A549 (cell line): ENCODE data around the gene DENND6B. TPM values are rescaled to one million over a fixed set of nuclear protein-coding genes. Genes with fewer than 3 reads are reported as not detected.

Experiments used
- ATAC-seq, 2 experiments: fragments of 200-7000 bp in 1 of 2; fragments of >200 bp in 1 of 2; cut with Nextera tagmentation in 1 of 2; cut with Tn5 transposase in 1 of 2; 3 replicates each; pipeline versions ENCODE4 v1.8.0 to v1.9.1; 2018 to 2020; ENCODE audit warnings: mild to moderate bottlenecking in 1 of 2, moderate library complexity in 1 of 2
- CTCF ChIA-PET: fragments of 300-600 bp; sonication (Branson Sonifier 250); formaldehyde crosslinking; extraction: SDS; loops from one replicate; lab custom pipeline; 2021; ENCODE audit warnings: antibody characterized with exemption, inconsistent platforms; lab: Yijun Ruan, JAX
- POLR2A ChIA-PET: fragments of 350-600 bp; formaldehyde crosslinking; extraction: SDS; loops from one replicate; lab custom pipeline; 2021; ENCODE audit warnings: antibody characterized with exemption, inconsistent platforms; lab: Yijun Ruan, JAX
- DNase-seq, 2 experiments: peaks; one replicate each; pipeline versions ENCODE4 v3.0.0 to v3.0.0-alpha.2; 2011 to 2016; ENCODE audit warnings: low read depth in 1 of 2, low spot score in 1 of 2
- FAIRE-seq: peaks from 2 replicates; lab custom pipeline; 2011; peaks lifted over from hg19 to GRCh38; lab: Jason Lieb, UNC
- H3K27ac ChIP-seq, 2 experiments: fragments of >200 bp; sonication (Bioruptor Twin); formaldehyde crosslinking; 3 replicates each; pipeline ENCODE4 v1.5.1; 2016 to 2017
- H3K4me1 ChIP-seq: fragments of >200 bp; sonication (Bioruptor Twin); formaldehyde crosslinking; 3 replicates; pipeline ENCODE4 v1.6.1; 2016
- H3K4me2 ChIP-seq: fragments of >200 bp; sonication (Bioruptor Twin); formaldehyde crosslinking; 3 replicates; pipeline ENCODE4 v1.6.1; 2016
- H3K4me3 ChIP-seq: fragments of >200 bp; sonication (Bioruptor Twin); formaldehyde crosslinking; 3 replicates; pipeline ENCODE4 v1.5.1; 2016
- H3K9me3 ChIP-seq: fragments of >200 bp; sonication (Bioruptor Twin); formaldehyde crosslinking; 3 replicates; pipeline ENCODE4 v1.6.1; 2016
- CBX8 ChIP-seq: fragments of 200-600 bp; sonication (generic); IDR thresholded peaks from 2 replicates; pipeline ENCODE4 v1.6.1; 2016
- CHD2 ChIP-seq: fragments of 150-350 bp; IDR thresholded peaks from 2 replicates; pipeline ENCODE4 v1.6.1; 2014; ENCODE audit warnings: low read length; ENCODE audit not compliant: partially characterized antibody
- EHMT2 ChIP-seq: fragments of 200-600 bp; sonication (generic); IDR thresholded peaks from 2 replicates; pipeline ENCODE4 v1.6.1; 2016; ENCODE audit warnings: antibody characterized with exemption, low read depth, mild to moderate bottlenecking, moderate library complexity
- HDAC2 ChIP-seq: fragments of 200-600 bp; sonication (generic); IDR thresholded peaks from 2 replicates; pipeline ENCODE4 v1.6.1; 2016
- HEYL ChIP-seq: fragments of 250-450 bp; sonication (Bioruptor Pico); IDR thresholded peaks from 2 replicates; pipeline ENCODE4 v1.8.0; 2021; ENCODE audit warnings: mild to moderate bottlenecking, moderate library complexity
- HOXA7 ChIP-seq: fragments of 250-450 bp; sonication (Bioruptor Pico); IDR thresholded peaks from 2 replicates; pipeline ENCODE4 v1.5.0; 2020; ENCODE audit warnings: mild to moderate bottlenecking, moderate library complexity
- HOXB13 ChIP-seq: fragments of 250-450 bp; sonication (Bioruptor Pico); IDR thresholded peaks from 2 replicates; pipeline ENCODE4 v1.5.0; 2020; ENCODE audit warnings: low read depth, mild to moderate bottlenecking, moderate library complexity
- HOXB5 ChIP-seq: fragments of 250-450 bp; sonication (Bioruptor Pico); IDR thresholded peaks from 2 replicates; pipeline ENCODE4 v1.5.0; 2020; ENCODE audit warnings: mild to moderate bottlenecking, moderate library complexity
- JUN ChIP-seq, 2 experiments: fragments of >200 bp; sonication (Bioruptor Twin); formaldehyde crosslinking; IDR thresholded peaks; 2 replicates in 1 of 2; 3 replicates in 1 of 2; pipeline ENCODE4 v1.6.1; 2016 to 2017
- JUNB ChIP-seq: fragments of >200 bp; sonication (Bioruptor Twin); formaldehyde crosslinking; IDR thresholded peaks from 2 replicates; pipeline ENCODE4 v1.6.1; 2016
- KDM1A ChIP-seq: fragments of 200-600 bp; sonication (generic); IDR thresholded peaks from 2 replicates; pipeline ENCODE4 v1.6.1; 2016; ENCODE audit warnings: low read depth, mild to moderate bottlenecking
- KDM5A ChIP-seq: fragments of 200-600 bp; sonication (generic); IDR thresholded peaks from 2 replicates; pipeline ENCODE4 v1.6.1; 2016; ENCODE audit warnings: antibody characterized with exemption, mild to moderate bottlenecking
- MAZ ChIP-seq: fragments of 150-350 bp; IDR thresholded peaks from 2 replicates; pipeline ENCODE4 v1.6.1; 2014; ENCODE audit warnings: antibody characterized with exemption, low read depth, low read length, borderline replicate concordance
- NR3C1 ChIP-seq: fragments of >200 bp; sonication (Bioruptor Twin); formaldehyde crosslinking; IDR thresholded peaks from 3 replicates; pipeline ENCODE4 v1.6.1; 2017
- PHF8 ChIP-seq: fragments of 200-600 bp; sonication (generic); IDR thresholded peaks from 2 replicates; pipeline ENCODE4 v1.6.1; 2016; ENCODE audit warnings: low read depth, mild to moderate bottlenecking, antibody characterized with exemption, moderate library complexity, borderline replicate concordance
- POLR2A ChIP-seq: IDR thresholded peaks from 2 replicates; pipeline ENCODE4 v1.6.1; 2012; ENCODE audit warnings: mild to moderate bottlenecking, low read length
- SREBF2 ChIP-seq: fragments of 450-650 bp; IDR thresholded peaks from 2 replicates; pipeline ENCODE4 v1.6.1; 2014; ENCODE audit warnings: mild to moderate bottlenecking, moderate library complexity
- ZC3H11A ChIP-seq: fragments of 450-650 bp; IDR thresholded peaks from 2 replicates; pipeline ENCODE4 v1.6.1; 2014; ENCODE audit warnings: antibody characterized with exemption, mild to moderate bottlenecking
- ZSCAN20 ChIP-seq: fragments of 250-450 bp; sonication (Bioruptor Pico); IDR thresholded peaks from 2 replicates; pipeline ENCODE4 v1.8.0; 2022; ENCODE audit warnings: mild to moderate bottlenecking, moderate library complexity
- WGBS: methylation state at CpG from one replicate; pipeline ENCODE4 v1.1.6; 2017; ENCODE audit errors: missing lambda C conversion rate; 5-methylcytosine and 5-hydroxymethylcytosine counted together
- polyA plus RNA-seq, 4 experiments: library from polyadenylated mRNA; depleted of rRNA in 3 of 4; stranded (reverse); fragments of >200 nt; fragmentation: RNase III in 1 of 4; extraction: RNeasy Plus Mini Kit Qiagen cat#74134 plus additional on column Dnase treatment in 1 of 4; gene quantifications; 2 replicates in 3 of 4; 3 replicates in 1 of 4; pipeline ENCODE4 v1.2.3, GENCODE V29; 2011 to 2017
- TF ChIP-seq, protein P1 (sequence below): fragments of 450-650 bp; IDR thresholded peaks from 2 replicates; pipeline ENCODE4 v1.6.1; 2014; ENCODE audit warnings: antibody characterized with exemption
- TF ChIP-seq, protein P2 (sequence below): fragments of 200-600 bp; sonication (generic); IDR thresholded peaks from 2 replicates; pipeline ENCODE4 v1.6.1; 2016; ENCODE audit warnings: antibody characterized with exemption, mild to moderate bottlenecking, moderate library complexity
- TF ChIP-seq, protein P3 (sequence below): IDR thresholded peaks from 2 replicates; pipeline ENCODE4 v1.6.1; 2012; ENCODE audit warnings: low read depth, borderline replicate concordance
- TF ChIP-seq, protein P4 (sequence below): fragments of 250-450 bp; sonication (Bioruptor Pico); IDR thresholded peaks from 2 replicates; pipeline ENCODE4 v1.5.0; 2020; ENCODE audit warnings: low read depth, mild to moderate bottlenecking, moderate library complexity

The DENND6B gene
- polyA plus RNA-seq, 2 of the 4 experiments (the other 2 are of a cell fraction), result 1.6 to 1.9 TPM

DNA sequence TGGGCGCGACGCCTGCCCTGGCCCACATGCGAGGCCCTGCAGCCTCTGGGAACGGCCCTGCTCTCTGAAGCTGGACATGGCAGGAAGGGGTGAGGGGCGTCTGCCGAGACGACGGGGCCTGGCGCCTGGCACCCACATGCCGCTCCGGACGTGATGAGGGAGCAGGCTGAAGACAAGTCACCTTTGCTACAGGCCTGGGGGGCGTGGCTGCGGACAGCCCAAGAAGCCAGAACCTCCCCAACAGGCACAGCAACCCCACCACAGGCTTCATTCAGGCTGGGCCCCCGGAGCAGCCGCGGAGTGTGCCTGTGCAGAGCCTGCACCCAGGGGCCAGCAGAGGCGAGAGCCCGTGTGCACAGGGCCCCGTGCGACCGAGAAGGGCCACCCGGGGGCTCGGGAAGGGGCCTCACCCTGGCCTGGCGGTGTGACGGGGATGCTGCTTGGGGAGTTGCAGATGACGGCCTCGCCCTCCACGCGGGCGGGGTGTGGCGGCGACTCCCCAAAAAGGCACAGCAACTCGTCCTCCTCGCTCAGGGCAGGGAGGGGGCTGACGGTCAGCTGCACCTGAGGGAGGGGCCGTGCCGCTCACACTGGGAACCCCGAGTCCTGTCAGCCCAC lies 40.0 kb downstream of the DENND6B start:
- TF ChIP-seq ZSCAN20 (CRISPR knock-in tag), result no peak
- TF ChIP-seq JUNB, result no peak
- no peak for TF ChIP-seq HOXB5
- TF ChIP-seq HOXB13 (CRISPR knock-in tag), result no peak
- no peak for TF ChIP-seq PHF8
- no peak for TF ChIP-seq KDM1A
- TF ChIP-seq JUN (IDR thresholded peaks at IDR 0.05), result no peak
- no peak for TF ChIP-seq POLR2A
- no peak for TF ChIP-seq EHMT2
- TF ChIP-seq SREBF2, result no peak
- TF ChIP-seq HEYL (CRISPR knock-in tag), result no peak
- TF ChIP-seq, protein P1, sequence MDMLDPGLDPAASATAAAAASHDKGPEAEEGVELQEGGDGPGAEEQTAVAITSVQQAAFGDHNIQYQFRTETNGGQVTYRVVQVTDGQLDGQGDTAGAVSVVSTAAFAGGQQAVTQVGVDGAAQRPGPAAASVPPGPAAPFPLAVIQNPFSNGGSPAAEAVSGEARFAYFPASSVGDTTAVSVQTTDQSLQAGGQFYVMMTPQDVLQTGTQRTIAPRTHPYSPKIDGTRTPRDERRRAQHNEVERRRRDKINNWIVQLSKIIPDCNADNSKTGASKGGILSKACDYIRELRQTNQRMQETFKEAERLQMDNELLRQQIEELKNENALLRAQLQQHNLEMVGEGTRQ, result no peak
- TF ChIP-seq CBX8, result no peak
- TF ChIP-seq NR3C1, result no peak
- H3K9me3 ChIP-seq, result no peaks in the 10 kb centered on the region
- FAIRE-seq (no peak), DNase-seq (no peak), ATAC-seq (no peak)
- 94% methylated on average over 16 of the region's 40 CpGs for WGBS
- CTCF ChIA-PET, result no interaction called here
- POLR2A ChIA-PET, result no interaction called here
- H3K4me1 ChIP-seq, result peaks cover 17% of the 10 kb centered on the region
- no peak overlapping the region for H3K4me2 ChIP-seq
- no peak overlapping the region for H3K4me3 ChIP-seq
- H3K27ac ChIP-seq, result no peak overlapping the region

DNA sequence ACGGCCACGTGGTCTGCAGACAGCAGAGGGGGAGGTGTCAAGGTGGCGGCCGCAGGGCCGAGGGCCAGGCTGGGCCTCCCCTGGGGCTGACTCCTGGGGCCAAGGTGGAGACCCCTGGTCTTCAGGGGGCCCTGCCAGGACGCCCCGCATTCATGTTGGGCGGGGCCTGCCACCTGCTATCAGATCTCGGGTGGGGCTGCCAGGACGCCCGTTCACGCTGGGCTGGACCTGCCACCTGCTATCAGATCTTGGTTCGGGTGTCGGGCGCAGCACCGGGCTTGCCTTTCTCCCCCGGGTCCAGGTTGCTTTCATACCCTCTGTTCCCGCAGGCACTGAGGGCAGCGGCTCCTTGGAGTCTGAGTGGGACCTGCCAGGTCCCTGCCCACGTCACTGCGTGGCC lies 40.5 kb downstream of the DENND6B start:
- WGBS, result 94% methylated on average over 11 of the region's 21 CpGs
- no peak for DNase-seq
- TF ChIP-seq, protein P2, sequence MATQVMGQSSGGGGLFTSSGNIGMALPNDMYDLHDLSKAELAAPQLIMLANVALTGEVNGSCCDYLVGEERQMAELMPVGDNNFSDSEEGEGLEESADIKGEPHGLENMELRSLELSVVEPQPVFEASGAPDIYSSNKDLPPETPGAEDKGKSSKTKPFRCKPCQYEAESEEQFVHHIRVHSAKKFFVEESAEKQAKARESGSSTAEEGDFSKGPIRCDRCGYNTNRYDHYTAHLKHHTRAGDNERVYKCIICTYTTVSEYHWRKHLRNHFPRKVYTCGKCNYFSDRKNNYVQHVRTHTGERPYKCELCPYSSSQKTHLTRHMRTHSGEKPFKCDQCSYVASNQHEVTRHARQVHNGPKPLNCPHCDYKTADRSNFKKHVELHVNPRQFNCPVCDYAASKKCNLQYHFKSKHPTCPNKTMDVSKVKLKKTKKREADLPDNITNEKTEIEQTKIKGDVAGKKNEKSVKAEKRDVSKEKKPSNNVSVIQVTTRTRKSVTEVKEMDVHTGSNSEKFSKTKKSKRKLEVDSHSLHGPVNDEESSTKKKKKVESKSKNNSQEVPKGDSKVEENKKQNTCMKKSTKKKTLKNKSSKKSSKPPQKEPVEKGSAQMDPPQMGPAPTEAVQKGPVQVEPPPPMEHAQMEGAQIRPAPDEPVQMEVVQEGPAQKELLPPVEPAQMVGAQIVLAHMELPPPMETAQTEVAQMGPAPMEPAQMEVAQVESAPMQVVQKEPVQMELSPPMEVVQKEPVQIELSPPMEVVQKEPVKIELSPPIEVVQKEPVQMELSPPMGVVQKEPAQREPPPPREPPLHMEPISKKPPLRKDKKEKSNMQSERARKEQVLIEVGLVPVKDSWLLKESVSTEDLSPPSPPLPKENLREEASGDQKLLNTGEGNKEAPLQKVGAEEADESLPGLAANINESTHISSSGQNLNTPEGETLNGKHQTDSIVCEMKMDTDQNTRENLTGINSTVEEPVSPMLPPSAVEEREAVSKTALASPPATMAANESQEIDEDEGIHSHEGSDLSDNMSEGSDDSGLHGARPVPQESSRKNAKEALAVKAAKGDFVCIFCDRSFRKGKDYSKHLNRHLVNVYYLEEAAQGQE, result no peak
- TF ChIP-seq, protein P1, result no peak
- no peak overlapping the region for H3K4me3 ChIP-seq
- no peak overlapping the region for H3K27ac ChIP-seq
- H3K4me2 ChIP-seq, result no peak overlapping the region
- ChIA-PET POLR2A (no interaction called here), CTCF (no interaction called here)
- peaks cover 17% of the 10 kb centered on the region for H3K4me1 ChIP-seq
- FAIRE-seq, result no peak
- ATAC-seq, result no peak
- H3K9me3 ChIP-seq, result no peaks in the 10 kb centered on the region

DNA sequence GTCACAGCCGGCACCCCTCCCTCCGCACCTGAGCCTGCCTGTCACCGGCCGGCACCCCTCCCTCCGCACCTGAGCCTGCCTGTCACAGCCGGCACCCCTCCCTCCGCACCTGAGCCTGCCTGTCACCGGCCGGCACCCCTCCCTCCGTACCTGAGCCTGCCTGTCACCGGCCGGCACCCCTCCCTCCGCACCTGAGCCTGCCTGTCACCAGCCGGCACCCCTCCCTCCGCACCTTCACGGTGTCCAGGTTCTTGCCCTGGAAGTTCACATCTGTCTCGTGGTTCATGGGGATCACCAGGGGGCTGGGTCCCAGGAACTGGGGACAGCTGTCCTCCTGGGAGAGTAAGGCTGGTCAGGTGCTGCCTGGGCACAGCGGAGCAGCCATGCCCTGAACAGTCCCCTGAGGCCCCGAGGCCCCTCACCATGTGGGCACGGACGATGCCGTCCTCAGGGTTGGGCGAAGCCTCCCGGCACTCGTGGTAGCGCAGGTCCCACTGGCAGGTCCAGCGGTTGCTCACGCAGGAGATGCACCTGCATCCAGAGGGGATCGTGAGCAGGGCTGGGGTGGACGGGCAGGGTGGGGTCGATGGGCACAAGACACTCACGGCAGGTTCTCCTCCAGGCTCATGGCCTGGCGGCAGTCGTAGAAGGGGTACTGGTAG lies 41.1 kb downstream of the DENND6B start:
- Histone ChIP-seq H3K4me1 (peaks cover 17% of the 10 kb centered on the region), H3K27ac (no peak overlapping the region), H3K4me3 (no peak overlapping the region), H3K4me2 (no peak overlapping the region), H3K9me3 (no peaks in the 10 kb centered on the region)
- ATAC-seq (no peak), DNase-seq (no peak), FAIRE-seq (no peak)
- TF ChIP-seq ZC3H11A (no peak), HOXA7 (CRISPR knock-in tag) (no peak), KDM1A (no peak), KDM5A (no peak), NR3C1 (no peak), CHD2 (no peak), HDAC2 (no peak), MAZ (no peak), CBX8 (no peak)
- TF ChIP-seq, protein P3, sequence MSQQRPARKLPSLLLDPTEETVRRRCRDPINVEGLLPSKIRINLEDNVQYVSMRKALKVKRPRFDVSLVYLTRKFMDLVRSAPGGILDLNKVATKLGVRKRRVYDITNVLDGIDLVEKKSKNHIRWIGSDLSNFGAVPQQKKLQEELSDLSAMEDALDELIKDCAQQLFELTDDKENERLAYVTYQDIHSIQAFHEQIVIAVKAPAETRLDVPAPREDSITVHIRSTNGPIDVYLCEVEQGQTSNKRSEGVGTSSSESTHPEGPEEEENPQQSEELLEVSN, result no peak
- TF ChIP-seq, protein P4, sequence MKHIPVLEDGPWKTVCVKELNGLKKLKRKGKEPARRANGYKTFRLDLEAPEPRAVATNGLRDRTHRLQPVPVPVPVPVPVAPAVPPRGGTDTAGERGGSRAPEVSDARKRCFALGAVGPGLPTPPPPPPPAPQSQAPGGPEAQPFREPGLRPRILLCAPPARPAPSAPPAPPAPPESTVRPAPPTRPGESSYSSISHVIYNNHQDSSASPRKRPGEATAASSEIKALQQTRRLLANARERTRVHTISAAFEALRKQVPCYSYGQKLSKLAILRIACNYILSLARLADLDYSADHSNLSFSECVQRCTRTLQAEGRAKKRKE (CRISPR knock-in tag), result no peak
- WGBS, result 96% methylated on average over 11 of the region's 34 CpGs
- ChIA-PET POLR2A (no interaction called here), CTCF (no interaction called here)
